ENCODE results near the gene SMIM45.

SMIM45 gene

GRCh38 chr22:41928593-41929417 is 23.1 kb upstream of the SMIM45 start:
- H3K4me3 ChIP-seq (ENCODE audit: low read depth, low read length) = no peak overlapping the region
- TF ChIP-seq CTCF (IDR thresholded peaks at IDR 0.05; ENCODE audit: low read depth, low read length, missing control alignments) = no peak
- DNase-seq (ENCODE audit: low read depth) = no peak
- in situ Hi-C loops (cut with HindIII; ENCODE audit: low sequenced_read_pairs) = no loop called here

GRCh38 chr22:41929418-41929810 is 22.5 kb upstream of the SMIM45 start:
- no peak for DNase-seq (ENCODE audit: low read depth)
- in situ Hi-C loops (cut with HindIII; ENCODE audit: low sequenced_read_pairs) = no loop called here
- H3K4me3 ChIP-seq (ENCODE audit: low read depth, low read length) = no peak overlapping the region
- TF ChIP-seq CTCF (IDR thresholded peaks at IDR 0.05; ENCODE audit: low read depth, low read length, missing control alignments) = no peak

- DNase-seq (ENCODE audit: low read depth) = no peak
- no peak for TF ChIP-seq CTCF (IDR thresholded peaks at IDR 0.05; ENCODE audit: low read depth, low read length, missing control alignments)
- in situ Hi-C loops (cut with HindIII; ENCODE audit: low sequenced_read_pairs) = loop anchor here (10.0 kb wide), 1 partner anchor 97 kb away; the partner anchor contains the start of gene SREBF2
- H3K4me3 ChIP-seq (ENCODE audit: low read depth, low read length) = no peak overlapping the region
Measured at GRCh38 chr22:41931701-41932269, 20.2 kb upstream of the SMIM45 start.

- in situ Hi-C loops (cut with HindIII; ENCODE audit: low sequenced_read_pairs) = loop anchor here (10.0 kb wide), 1 partner anchor 98 kb away; the partner anchor contains the start of gene SREBF2
- no peak overlapping the region for H3K4me3 ChIP-seq (ENCODE audit: low read depth, low read length)
- TF ChIP-seq CTCF (IDR thresholded peaks at IDR 0.05; ENCODE audit: low read depth, low read length, missing control alignments) = no peak
- no peak for DNase-seq (ENCODE audit: low read depth)
Measured at GRCh38 chr22:41932353-41932752, 19.6 kb upstream of the SMIM45 start.

- TF ChIP-seq CTCF (IDR thresholded peaks at IDR 0.05; ENCODE audit: low read depth, low read length, missing control alignments) = no peak
- no peak for DNase-seq (ENCODE audit: low read depth)
- H3K4me3 ChIP-seq (ENCODE audit: low read depth, low read length) = no peak overlapping the region
- in situ Hi-C loops (cut with HindIII; ENCODE audit: low sequenced_read_pairs) = loop anchor here (10.0 kb wide), 1 partner anchor 99 kb away; the partner anchor contains the start of gene SREBF2
Measured at GRCh38 chr22:41933411-41934177, 18.4 kb upstream of the SMIM45 start.

- no peak for TF ChIP-seq CTCF (IDR thresholded peaks at IDR 0.05; ENCODE audit: low read depth, low read length, missing control alignments)
- in situ Hi-C loops (cut with HindIII; ENCODE audit: low sequenced_read_pairs) = loop anchor here (10.0 kb wide), 1 partner anchor 100 kb away; the partner anchor contains the start of gene SREBF2
- no peak overlapping the region for H3K4me3 ChIP-seq (ENCODE audit: low read depth, low read length)
- DNase-seq (ENCODE audit: low read depth) = no peak
Measured at GRCh38 chr22:41934284-41935014, 17.5 kb upstream of the SMIM45 start.
